Measurements from ENCODE around the gene TLCD3B. TPM values are rescaled to one million over a fixed set of nuclear protein-coding genes. Genes with fewer than 3 reads are reported as not detected.

The TLCD3B gene
- total and polyA plus RNA-seq, 4 donors, result 0.03 to 0.43 TPM; not detected in 2

DNA sequence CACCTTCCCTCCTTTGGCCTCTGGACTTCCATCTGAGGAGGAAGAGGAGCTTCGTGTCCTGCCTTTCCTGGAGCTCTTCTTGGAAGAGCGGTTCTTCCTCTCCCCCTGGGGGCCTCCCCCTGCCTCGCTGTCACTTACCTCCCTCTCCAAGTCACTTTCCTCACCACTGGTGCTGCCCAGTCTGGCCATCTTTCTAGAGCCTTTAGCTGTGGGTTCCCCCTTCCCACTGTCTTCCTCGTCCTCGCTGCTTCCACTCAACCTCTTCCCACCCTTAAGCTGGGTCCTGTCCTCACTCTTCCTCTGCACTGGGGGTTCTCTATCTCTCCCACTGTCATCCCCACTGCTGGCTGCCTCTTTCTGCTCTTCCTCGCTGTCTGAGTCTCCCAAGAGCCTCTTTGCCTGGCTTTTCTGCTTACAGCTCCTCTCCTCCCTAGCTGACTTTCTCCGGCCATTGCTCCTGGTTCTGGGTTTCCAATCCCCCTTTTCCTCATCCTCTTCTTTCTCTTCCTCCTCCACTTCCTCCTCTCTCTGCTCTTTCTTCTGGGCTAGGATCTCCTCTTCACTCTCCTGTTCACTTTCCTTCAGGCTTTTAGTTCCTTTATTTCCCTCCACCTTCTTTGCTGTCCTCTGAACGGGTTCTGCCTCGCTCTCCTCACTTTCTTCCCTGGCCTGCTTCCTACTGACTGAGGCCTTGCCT, 37.0 kb downstream of the TLCD3B start:
- H3K27me3 ChIP-seq (ENCODE audit: control insufficient read depth in 3 of 3, insufficient read depth in 3 of 3, low read length in 2 of 3), result no peaks in the 10 kb centered on the region
- no peak overlapping the region for H3K9ac ChIP-seq (ENCODE audit: insufficient read depth in 1 of 2, low read length in 2 of 2)
- H3K9me3 ChIP-seq (ENCODE audit: control insufficient read depth in 4 of 4, insufficient read depth in 3 of 4, low read length in 3 of 4), result no peaks in the 10 kb centered on the region
- TF ChIP-seq, protein P1, sequence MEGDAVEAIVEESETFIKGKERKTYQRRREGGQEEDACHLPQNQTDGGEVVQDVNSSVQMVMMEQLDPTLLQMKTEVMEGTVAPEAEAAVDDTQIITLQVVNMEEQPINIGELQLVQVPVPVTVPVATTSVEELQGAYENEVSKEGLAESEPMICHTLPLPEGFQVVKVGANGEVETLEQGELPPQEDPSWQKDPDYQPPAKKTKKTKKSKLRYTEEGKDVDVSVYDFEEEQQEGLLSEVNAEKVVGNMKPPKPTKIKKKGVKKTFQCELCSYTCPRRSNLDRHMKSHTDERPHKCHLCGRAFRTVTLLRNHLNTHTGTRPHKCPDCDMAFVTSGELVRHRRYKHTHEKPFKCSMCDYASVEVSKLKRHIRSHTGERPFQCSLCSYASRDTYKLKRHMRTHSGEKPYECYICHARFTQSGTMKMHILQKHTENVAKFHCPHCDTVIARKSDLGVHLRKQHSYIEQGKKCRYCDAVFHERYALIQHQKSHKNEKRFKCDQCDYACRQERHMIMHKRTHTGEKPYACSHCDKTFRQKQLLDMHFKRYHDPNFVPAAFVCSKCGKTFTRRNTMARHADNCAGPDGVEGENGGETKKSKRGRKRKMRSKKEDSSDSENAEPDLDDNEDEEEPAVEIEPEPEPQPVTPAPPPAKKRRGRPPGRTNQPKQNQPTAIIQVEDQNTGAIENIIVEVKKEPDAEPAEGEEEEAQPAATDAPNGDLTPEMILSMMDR (IDR thresholded peaks at IDR 0.05; ENCODE audit: control extremely low read depth, extremely low read depth), result no peak
- no peak for ATAC-seq (ENCODE audit: insufficient read depth, low FRiP score)
- 73 to 84% methylated on average over 9 of the region's 9 CpGs for WGBS, 2 donors
- DNase-seq, result no peak
- peaks cover 2 to 39% (median 21%) of the 10 kb centered on the region in 4 donors for H3K36me3 ChIP-seq (ENCODE audit: control insufficient read depth in 4 of 4, insufficient read depth in 4 of 4, low read length in 4 of 4)
- peak overlapping the region in 1 of 2 donors; percentile 91 for H3K27ac ChIP-seq (ENCODE audit: low read depth in 1 of 2, low read length in 1 of 2)
- H3K4me1 ChIP-seq (ENCODE audit: control insufficient read depth in 5 of 5, insufficient read depth in 5 of 5, low read length in 5 of 5), result peaks cover 0 to 21% (median 13%) of the 10 kb centered on the region in 5 donors
- H3K4me3 ChIP-seq, result no peak overlapping the region

DNA sequence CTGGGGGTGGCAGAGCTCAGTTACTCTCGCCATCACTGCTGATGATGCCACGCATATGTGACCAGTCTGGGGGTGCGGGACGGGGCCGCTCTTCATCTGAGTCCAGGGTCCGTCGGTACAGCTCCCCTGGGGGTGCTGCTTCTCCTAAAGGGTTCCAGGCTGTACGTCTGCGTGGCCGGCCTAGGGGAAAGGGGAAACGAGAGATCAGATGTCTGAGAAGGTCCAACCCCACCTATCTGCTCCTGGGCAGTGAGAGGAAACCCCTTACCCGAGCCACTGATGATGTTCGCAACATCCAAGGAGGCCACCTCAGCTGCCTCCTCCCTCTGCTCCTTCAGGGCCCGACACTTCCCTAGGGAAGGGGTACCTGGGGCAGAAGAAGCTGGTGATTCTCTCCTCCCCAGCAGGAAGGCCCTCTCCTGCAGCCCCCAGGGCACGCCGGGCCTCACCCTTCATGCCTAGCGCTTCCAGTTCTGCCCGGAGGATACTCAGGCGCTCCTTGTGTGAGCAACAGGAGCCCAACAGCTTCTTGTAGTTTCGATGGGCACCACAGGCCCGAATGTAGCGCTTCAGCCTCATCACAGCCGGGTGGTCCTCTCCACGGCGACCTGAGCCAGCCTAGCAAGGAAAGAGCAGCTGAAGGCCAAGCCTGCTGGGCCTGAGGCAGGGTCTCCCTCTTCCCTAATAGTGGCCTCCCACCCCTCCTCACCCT, 37.7 kb downstream of the TLCD3B start:
- 88 to 92% methylated on average over 25 of the region's 25 CpGs for WGBS, 2 donors
- no peak for DNase-seq
- Histone ChIP-seq H3K27me3 (ENCODE audit: control insufficient read depth in 3 of 3, insufficient read depth in 3 of 3, low read length in 2 of 3) (no peaks in the 10 kb centered on the region), H3K4me3 (no peak overlapping the region), H3K9ac (ENCODE audit: insufficient read depth in 1 of 2, low read length in 2 of 2) (no peak overlapping the region), H3K27ac (ENCODE audit: low read depth in 1 of 2, low read length in 1 of 2) (peak overlapping the region in 1 of 2 donors; percentile 9), H3K4me1 (ENCODE audit: control insufficient read depth in 5 of 5, insufficient read depth in 5 of 5, low read length in 5 of 5) (peaks cover 0 to 21% (median 13%) of the 10 kb centered on the region in 5 donors), H3K9me3 (ENCODE audit: control insufficient read depth in 4 of 4, insufficient read depth in 3 of 4, low read length in 3 of 4) (no peaks in the 10 kb centered on the region), H3K36me3 (ENCODE audit: control insufficient read depth in 4 of 4, insufficient read depth in 4 of 4, low read length in 4 of 4) (peaks cover 2 to 46% (median 25%) of the 10 kb centered on the region in 4 donors)
- no peak for ATAC-seq (ENCODE audit: insufficient read depth, low FRiP score)
- TF ChIP-seq, protein P1 (IDR thresholded peaks at IDR 0.05; ENCODE audit: control extremely low read depth, extremely low read depth), result no peak

DNA sequence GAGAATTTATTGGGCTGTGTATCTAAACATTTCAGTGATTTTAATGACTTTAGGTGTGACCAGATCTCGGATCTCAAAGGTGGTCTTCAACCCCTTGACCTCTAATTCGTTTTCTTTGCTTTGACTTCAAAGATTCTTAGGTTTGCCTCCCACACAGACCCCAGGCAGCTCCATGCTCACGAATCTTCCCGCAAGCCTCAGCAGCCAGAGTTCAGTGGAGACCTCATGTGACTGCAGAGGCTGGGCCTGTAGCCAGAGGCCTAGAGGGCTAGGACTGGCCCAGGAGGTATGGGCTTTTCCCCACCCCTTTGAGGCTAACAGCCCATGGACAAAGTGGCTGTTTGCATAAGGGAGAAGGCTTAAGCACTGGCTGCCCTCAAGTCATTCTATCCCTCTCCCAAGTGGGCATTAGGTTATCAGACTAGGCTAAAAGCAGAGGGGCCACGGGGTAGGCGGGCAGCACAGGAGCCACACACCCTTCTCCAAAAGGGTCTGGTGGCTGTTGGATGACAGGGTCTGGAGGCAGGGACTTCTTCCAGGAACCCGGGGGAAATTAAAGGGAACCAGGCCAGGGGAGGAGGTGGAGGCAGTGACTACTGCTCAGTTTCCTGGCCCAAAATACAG, 38.6 kb downstream of the TLCD3B start:
- H3K27ac ChIP-seq (ENCODE audit: low read depth in 1 of 2, low read length in 1 of 2), result no peak overlapping the region
- ATAC-seq (ENCODE audit: insufficient read depth, low FRiP score) (no peak), DNase-seq (no peak)
- H3K27me3 ChIP-seq (ENCODE audit: control insufficient read depth in 3 of 3, insufficient read depth in 3 of 3, low read length in 2 of 3), result no peaks in the 10 kb centered on the region
- H3K4me3 ChIP-seq, result no peak overlapping the region
- H3K9me3 ChIP-seq (ENCODE audit: control insufficient read depth in 4 of 4, insufficient read depth in 3 of 4, low read length in 3 of 4), result no peaks in the 10 kb centered on the region
- H3K9ac ChIP-seq (ENCODE audit: insufficient read depth in 1 of 2, low read length in 2 of 2), result no peak overlapping the region
- peaks cover 0 to 21% (median 13%) of the 10 kb centered on the region in 5 donors for H3K4me1 ChIP-seq (ENCODE audit: control insufficient read depth in 5 of 5, insufficient read depth in 5 of 5, low read length in 5 of 5)
- TF ChIP-seq, protein P1 (IDR thresholded peaks at IDR 0.05; ENCODE audit: control extremely low read depth, extremely low read depth), result no peak
- peaks cover 2 to 52% (median 28%) of the 10 kb centered on the region in 4 donors for H3K36me3 ChIP-seq (ENCODE audit: control insufficient read depth in 4 of 4, insufficient read depth in 4 of 4, low read length in 4 of 4)
- WGBS, 2 donors, result 57 to 72% methylated on average over 7 of the region's 7 CpGs

Measured in lung (tissue), 12 donors.